NCI-H460 (cell line): ENCODE data around the gene C1orf116. TPM values are rescaled to one million over a fixed set of nuclear protein-coding genes. Genes with fewer than 3 reads are reported as not detected.

Source experiments
- DNase-seq: peaks from one replicate; pipeline ENCODE4 v3.0.0-alpha.2; 2016; ENCODE audit warnings: low read depth; ENCODE audit errors: extremely low read depth
- total RNA-seq: library from RNA; depleted of rRNA; stranded (reverse); fragments of >200 nt; shearing (Covaris generic); gene quantifications from 2 replicates; pipeline ENCODE4 v1.2.3, GENCODE V29; 2014

Gene C1orf116
- total RNA-seq, 1 experiment from 2014 or later: not detected

- DNase-seq: no peak
Measured at GRCh38 chr1:207039380-207040180, 7.0 kb upstream of the C1orf116 start.

GRCh38 chr1:207036865-207037264, 4.3 kb upstream of the C1orf116 start:
- DNase-seq: no peak

GRCh38 chr1:207035877-207036551, 3.5 kb upstream of the C1orf116 start:
- DNase-seq: no peak

- DNase-seq: no peak
Measured at GRCh38 chr1:207034998-207035397, 2.4 kb upstream of the C1orf116 start.

GRCh38 chr1:207034208-207034607, 1.7 kb upstream of the C1orf116 start:
- no peak for DNase-seq

- no peak for DNase-seq
Measured at GRCh38 chr1:207033302-207033701, 746 bp upstream of the C1orf116 start.

GRCh38 chr1:207031632-207032264, 808 bp downstream of the C1orf116 start:
- no peak for DNase-seq

- DNase-seq: no peak
Measured at GRCh38 chr1:207031016-207031415, 1.5 kb downstream of the C1orf116 start.

- DNase-seq: no peak
Measured at GRCh38 chr1:207030522-207031009, 2.0 kb downstream of the C1orf116 start.

- DNase-seq: no peak
Measured at GRCh38 chr1:207029701-207030521, 2.6 kb downstream of the C1orf116 start.

- DNase-seq: no peak
Measured at GRCh38 chr1:207028884-207029650, 3.5 kb downstream of the C1orf116 start.

- DNase-seq: no peak
Measured at GRCh38 chr1:207027921-207028320, 4.6 kb downstream of the C1orf116 start.

- no peak for DNase-seq
Measured at GRCh38 chr1:207027206-207027777, 5.3 kb downstream of the C1orf116 start.

GRCh38 chr1:207026104-207026534, 6.4 kb downstream of the C1orf116 start:
- DNase-seq: no peak

- DNase-seq: no peak
Measured at GRCh38 chr1:207025146-207025880, 7.2 kb downstream of the C1orf116 start.

GRCh38 chr1:207024202-207025145, 8.1 kb downstream of the C1orf116 start:
- no peak for DNase-seq

GRCh38 chr1:207022996-207023679, 9.4 kb downstream of the C1orf116 start:
- DNase-seq: no peak
